ENCODE results near the gene SPATS2L. TPM values are rescaled to one million over a fixed set of nuclear protein-coding genes. Genes with fewer than 3 reads are reported as not detected.

The SPATS2L gene, protein sequence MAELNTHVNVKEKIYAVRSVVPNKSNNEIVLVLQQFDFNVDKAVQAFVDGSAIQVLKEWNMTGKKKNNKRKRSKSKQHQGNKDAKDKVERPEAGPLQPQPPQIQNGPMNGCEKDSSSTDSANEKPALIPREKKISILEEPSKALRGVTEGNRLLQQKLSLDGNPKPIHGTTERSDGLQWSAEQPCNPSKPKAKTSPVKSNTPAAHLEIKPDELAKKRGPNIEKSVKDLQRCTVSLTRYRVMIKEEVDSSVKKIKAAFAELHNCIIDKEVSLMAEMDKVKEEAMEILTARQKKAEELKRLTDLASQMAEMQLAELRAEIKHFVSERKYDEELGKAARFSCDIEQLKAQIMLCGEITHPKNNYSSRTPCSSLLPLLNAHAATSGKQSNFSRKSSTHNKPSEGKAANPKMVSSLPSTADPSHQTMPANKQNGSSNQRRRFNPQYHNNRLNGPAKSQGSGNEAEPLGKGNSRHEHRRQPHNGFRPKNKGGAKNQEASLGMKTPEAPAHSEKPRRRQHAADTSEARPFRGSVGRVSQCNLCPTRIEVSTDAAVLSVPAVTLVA
- total RNA-seq: 46.4 and 47.1 TPM in 2 replicates

DNA sequence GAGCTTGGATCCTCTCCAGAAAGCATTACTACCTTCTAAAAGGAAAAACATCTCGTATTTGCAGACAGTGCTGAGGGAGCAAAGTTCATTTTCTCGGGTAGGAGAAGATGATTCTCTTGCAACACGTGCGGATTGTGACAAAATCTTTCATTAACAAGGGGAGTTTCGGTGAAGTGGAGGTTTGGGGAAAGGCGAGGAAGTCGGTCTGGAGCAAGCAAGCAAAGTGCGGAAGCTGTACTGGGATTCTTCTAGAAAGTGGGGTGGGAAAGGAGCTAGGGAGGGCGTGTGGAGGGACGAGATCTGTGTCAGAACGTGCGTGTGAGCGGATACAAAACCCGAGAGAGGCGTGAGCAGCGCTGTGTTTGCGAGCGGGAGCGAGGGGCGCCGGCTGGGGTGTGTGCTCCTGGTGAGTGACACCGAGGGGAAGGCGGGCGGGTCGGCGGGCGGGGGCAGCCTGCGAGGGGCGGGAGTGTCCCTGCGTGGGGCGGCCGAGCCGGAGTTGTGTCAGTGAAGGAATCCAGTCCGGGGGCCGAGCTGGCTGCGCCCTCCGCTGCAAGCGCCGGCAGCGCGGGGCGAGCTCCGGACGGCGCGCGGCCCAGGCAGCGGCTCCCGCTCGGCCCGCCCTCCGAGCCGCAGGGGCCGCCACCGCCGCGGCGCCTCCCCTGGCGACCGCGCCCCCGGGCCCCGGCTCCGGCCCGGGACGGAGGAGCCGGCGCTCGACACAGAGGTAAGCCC, at the start of gene SPATS2L:
TSS of gene SPATS2L (plus strand) at position 498 of the 735 bp plus-strand sequence. CDS start 82,552 bp downstream, outside the sequence.

DNA sequence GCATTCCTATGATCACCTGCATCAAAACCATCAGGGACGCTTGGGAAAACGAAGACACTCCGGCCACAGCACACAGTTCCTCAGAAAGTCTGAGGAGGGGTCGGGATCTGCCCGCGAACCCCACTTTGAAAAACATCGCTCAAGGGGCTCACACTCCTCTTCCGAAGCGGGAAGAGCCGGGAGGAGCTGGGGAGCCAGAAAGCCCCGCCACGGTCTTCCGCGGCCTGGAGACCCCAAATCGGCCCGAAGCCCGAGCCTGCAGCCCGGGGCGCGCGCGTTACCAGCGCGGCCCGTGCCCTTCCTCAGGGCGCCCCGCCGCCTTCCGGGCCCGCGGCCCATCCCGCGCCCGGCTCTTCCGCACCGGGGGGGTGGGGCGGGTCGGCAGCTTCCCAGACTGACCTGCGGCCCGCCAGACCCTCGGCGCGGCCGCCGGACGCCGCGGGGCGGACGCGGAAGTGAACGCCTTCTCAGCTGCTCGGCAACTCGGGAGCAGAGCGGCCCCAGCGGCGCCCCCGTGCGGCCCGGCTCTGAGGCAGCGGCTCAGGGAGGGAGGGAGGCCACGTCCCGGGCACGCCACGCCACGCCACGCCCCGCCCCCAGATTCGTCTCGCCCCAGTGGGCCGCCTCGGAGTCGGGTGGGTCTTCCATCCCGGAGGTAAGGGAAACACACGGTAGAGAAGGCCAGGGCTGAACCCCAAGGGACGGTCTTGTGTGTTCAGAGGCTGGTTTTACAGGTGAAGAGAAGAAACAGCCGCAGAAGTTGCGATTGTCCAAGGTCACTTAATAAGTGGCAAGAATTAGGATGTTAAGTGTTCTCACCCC, 203.3 kb downstream of the SPATS2L start, which contains the start of gene KCTD18:
TSS of gene KCTD18 (minus strand) at position 457 of the 822 bp plus-strand sequence. CDS start 3,052 bp downstream, outside the sequence.

DNA sequence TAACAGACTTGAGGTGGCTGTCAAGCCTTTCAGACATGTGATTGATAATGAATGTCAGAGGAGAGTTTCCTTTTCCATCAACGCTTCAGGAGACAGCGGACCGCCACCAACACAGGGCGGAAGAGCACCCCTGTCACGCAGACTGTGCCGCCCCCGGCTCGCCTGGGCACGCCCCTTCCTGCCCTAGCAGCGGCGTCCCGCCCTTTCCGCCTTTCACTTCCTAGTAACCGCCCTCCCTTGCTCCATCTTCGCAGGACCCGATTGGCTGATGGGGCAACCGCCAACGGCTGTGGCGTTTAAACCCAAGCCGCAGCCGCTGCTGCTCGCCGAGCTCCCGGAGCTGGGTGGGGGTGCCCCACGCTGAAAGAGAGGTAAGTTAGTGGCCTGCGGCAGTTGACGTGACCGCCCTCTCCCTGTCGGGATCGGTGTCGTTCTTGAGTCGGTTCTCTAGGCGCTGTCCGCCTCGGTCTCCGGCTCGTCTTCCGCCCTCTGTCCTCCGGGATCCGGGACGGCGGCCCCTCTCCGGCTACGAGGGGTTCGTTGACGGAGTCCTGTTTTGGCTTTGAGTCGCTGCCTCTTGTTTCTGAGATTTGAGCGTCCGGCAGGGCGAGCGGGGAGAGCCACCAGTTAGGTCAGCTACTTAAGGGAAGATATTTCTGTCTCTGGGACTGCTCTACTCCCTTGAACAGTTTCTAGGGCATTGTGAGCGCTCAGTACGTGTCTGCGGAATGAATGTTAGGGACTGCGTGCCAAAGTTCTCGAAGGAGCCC, 219.6 kb downstream of the SPATS2L start, which contains the start of gene SGO2:
TSS of gene SGO2 (plus strand) at position 326 of the 770 bp plus-strand sequence. CDS start 6,769 bp downstream, outside the sequence.

Other genes with a start within 250 kb of the SPATS2L start
- gene KCTD18, start 203.4 kb downstream of the SPATS2L start, total RNA-seq: 18.0 and 22.4 TPM in 2 replicates
- gene SGO2, start 219.5 kb downstream of the SPATS2L start, total RNA-seq: 2.8 and 4.3 TPM in 2 replicates